Upper lobe of left lung (tissue), 6 donors: Measurements from ENCODE around the gene SECISBP2. TPM values are rescaled to one million over a fixed set of nuclear protein-coding genes. Genes with fewer than 3 reads are reported as not detected.

Source experiments
- ATAC-seq, 2 donors: fragments of 200-7000 bp; cut with Tn5 transposase; one replicate each; pipeline ENCODE4 v1.9.1; 2022; ENCODE audit warnings: mild to moderate bottlenecking in 2 of 2, moderate library complexity in 2 of 2; ENCODE audit not compliant: low FRiP score in 2 of 2
- DNase-seq, 2 donors: peaks; one replicate each; pipeline ENCODE4 v3.0.0-alpha.2; 2019 to 2020
- H3K27ac ChIP-seq, 4 donors: fragments of 200-600 bp; sonication (generic); one replicate each; pipeline ENCODE4 v1.5.1; 2016 to 2019
- H3K27me3 ChIP-seq, 4 donors: fragments of 200-600 bp; sonication (generic); one replicate each; pipeline ENCODE4 v1.5.1; 2017 to 2019
- H3K36me3 ChIP-seq, 4 donors: fragments of 200-600 bp; sonication (generic); one replicate each; pipeline ENCODE4 v1.5.1; 2016 to 2019
- H3K4me1 ChIP-seq, 4 donors: fragments of 200-600 bp; sonication (generic); one replicate each; pipeline ENCODE4 v1.5.1; 2018 to 2019
- H3K4me3 ChIP-seq, 4 donors: fragments of 200-600 bp; sonication (generic); one replicate each; pipeline ENCODE4 v1.5.1; 2017 to 2019; ENCODE audit warnings: mild to moderate bottlenecking in 2 of 4, moderate library complexity in 1 of 4
- H3K9me3 ChIP-seq, 4 donors: fragments of 200-600 bp; sonication (generic); one replicate each; pipeline ENCODE4 v1.5.1; 2018 to 2019
- CTCF ChIP-seq, 6 experiments: fragments of 450-650 bp in 4 of 6; fragments of 200-600 bp in 2 of 6; sonication (generic) in 2 of 6; IDR thresholded peaks; one replicate each; pipeline ENCODE4 v1.5.1; 2016 to 2019; ENCODE audit warnings: antibody characterized with exemption in 6 of 6
- EP300 ChIP-seq, 4 donors: sonication (generic); formaldehyde crosslinking; IDR thresholded peaks; one replicate each; pipeline ENCODE4 v1.5.1; 2017; ENCODE audit warnings: antibody characterized with exemption in 4 of 4, control low read depth in 2 of 4
- POLR2A ChIP-seq, 4 donors: fragments of 450-650 bp; IDR thresholded peaks; one replicate each; pipeline ENCODE4 v1.5.1; 2016 to 2017; ENCODE audit warnings: antibody characterized with exemption in 4 of 4, mild to moderate bottlenecking in 2 of 4
- POLR2AphosphoS5 ChIP-seq, 2 donors: sonication (generic); formaldehyde crosslinking; IDR thresholded peaks; one replicate each; pipeline ENCODE4 v1.5.1; 2017; ENCODE audit warnings: antibody characterized with exemption in 2 of 2
- WGBS, 2 donors: methylation state at CpG; one replicate each; pipeline ENCODE4 v1.1.5; 2017 to 2018; 5-methylcytosine and 5-hydroxymethylcytosine counted together
- total RNA-seq, 6 donors: library from RNA; depleted of rRNA in 4 of 6; stranded (reverse); fragments of >200 nt in 4 of 6; gene quantifications; one replicate each; pipeline versions ENCODE4 v1.1.0 to v1.2.1, GENCODE V29; 2016 to 2021
- donor health status: DM: no; HTN: no; CAD: no; lungs with moderate emphysema.
- donor health status: DM: no; HTN: yes; CAD: no; lungs with severe emphysema.

SECISBP2 gene
- total RNA-seq, 6 donors from 2014 or later: 42.0 to 113 (median 60.0) TPM

- WGBS, 2 donors: 20 to 29% methylated on average over 14 to 23 of the region's 23 CpGs
- ATAC-seq (no peak), DNase-seq (no peak)
- Histone ChIP-seq H3K4me3 (peak overlapping the region; percentile 65 to 88 (median 77)), H3K27me3 (no peaks in the 10 kb centered on the region), H3K36me3 (no peaks in the 10 kb centered on the region), H3K4me1 (peaks cover 15 to 50% (median 24%) of the 10 kb centered on the region in 4 donors), H3K9me3 (no peaks in the 10 kb centered on the region), H3K27ac (peak overlapping the region; percentile 96 to 100 (median 99))
- TF ChIP-seq POLR2A (IDR thresholded peaks at IDR 0.05): peak in 1 of 4 donors; percentile 31
- TF ChIP-seq EP300 (IDR thresholded peaks at IDR 0.05): no peak
Observed at GRCh38 chr9:89309608-89310474, 8.5 kb upstream of the SECISBP2 start.

GRCh38 chr9:89310475-89311345 lies 7.6 kb upstream of the SECISBP2 start, which contains the start of gene CKS2:
TSS of gene CKS2 (plus strand) at chr9:89311195. CDS start at chr9:89311293, 98 bp downstream.
- Histone ChIP-seq H3K4me1 (peaks cover 15 to 50% (median 24%) of the 10 kb centered on the region in 4 donors), H3K36me3 (no peaks in the 10 kb centered on the region), H3K9me3 (no peaks in the 10 kb centered on the region), H3K27ac (peak within 1 kb of the TSS; percentile 96 to 100 (median 99)), H3K27me3 (no peaks in the 10 kb centered on the region), H3K4me3 (peak within 1 kb of the TSS; percentile 65 to 94 (median 86))
- WGBS, 2 donors: 0 to 1% methylated on average over 17 to 75 of the region's 86 CpGs
- peak; percentile 97 to 99 for ATAC-seq
- peak; percentile 98 to 100 for DNase-seq
- TF ChIP-seq POLR2A (IDR thresholded peaks at IDR 0.05): peak; percentile 17 to 99 (median 96)
- peak; percentile 98 to 99 for TF ChIP-seq POLR2AphosphoS5 (IDR thresholded peaks at IDR 0.05)
- TF ChIP-seq EP300 (IDR thresholded peaks at IDR 0.05): peak in 2 of 4 donors; percentile 33 to 98
- TF ChIP-seq CTCF (IDR thresholded peaks at IDR 0.05): peak in 3 of 6 experiments; percentile 7 to 54 (median 29)

GRCh38 chr9:89311346-89312221 lies 6.7 kb upstream of the SECISBP2 start:
- TF ChIP-seq POLR2A (IDR thresholded peaks at IDR 0.05) (no peak), POLR2AphosphoS5 (IDR thresholded peaks at IDR 0.05) (no peak), EP300 (IDR thresholded peaks at IDR 0.05) (no peak), CTCF (IDR thresholded peaks at IDR 0.05) (no peak)
- H3K4me3 ChIP-seq: peak overlapping the region; percentile 65 to 94 (median 86)
- no peaks in the 10 kb centered on the region for H3K9me3 ChIP-seq
- WGBS, 2 donors: 0 to 1% methylated on average over 20 to 34 of the region's 54 CpGs
- H3K36me3 ChIP-seq: peaks cover 0 to 1% (median 0%) of the 10 kb centered on the region in 4 donors
- H3K27me3 ChIP-seq: no peaks in the 10 kb centered on the region
- ATAC-seq (no peak), DNase-seq (peak in 1 of 2 donors; percentile 89)
- peak overlapping the region; percentile 64 to 99 (median 87) for H3K27ac ChIP-seq
- peaks cover 15 to 50% (median 24%) of the 10 kb centered on the region in 4 donors for H3K4me1 ChIP-seq

- Histone ChIP-seq H3K36me3 (peaks cover 0 to 2% (median 0%) of the 10 kb centered on the region in 4 donors), H3K4me1 (peaks cover 17 to 50% (median 25%) of the 10 kb centered on the region in 4 donors), H3K9me3 (no peaks in the 10 kb centered on the region), H3K27me3 (no peaks in the 10 kb centered on the region), H3K27ac (peak overlapping the region in 2 of 4 donors; percentile 10 to 99), H3K4me3 (peak overlapping the region in 3 of 4 donors; percentile 65 to 88 (median 85))
- DNase-seq (no peak), ATAC-seq (no peak)
- 2% methylated on average over 8 of the region's 8 CpGs for WGBS, 2 donors
- TF ChIP-seq CTCF (IDR thresholded peaks at IDR 0.05) (no peak), EP300 (IDR thresholded peaks at IDR 0.05) (no peak), POLR2AphosphoS5 (IDR thresholded peaks at IDR 0.05) (no peak), POLR2A (IDR thresholded peaks at IDR 0.05) (no peak)
Observed at GRCh38 chr9:89312222-89312571, 6.1 kb upstream of the SECISBP2 start.
